ENCODE results near the gene CEP250. TPM values are rescaled to one million over a fixed set of nuclear protein-coding genes. Genes with fewer than 3 reads are reported as not detected.
A peak's percentile ranks its signal among the peaks of the same experiment; 100 is the strongest.

The CEP250 gene
- total RNA-seq, 1 donor from 2014 or later, result 58.5 TPM

DNA sequence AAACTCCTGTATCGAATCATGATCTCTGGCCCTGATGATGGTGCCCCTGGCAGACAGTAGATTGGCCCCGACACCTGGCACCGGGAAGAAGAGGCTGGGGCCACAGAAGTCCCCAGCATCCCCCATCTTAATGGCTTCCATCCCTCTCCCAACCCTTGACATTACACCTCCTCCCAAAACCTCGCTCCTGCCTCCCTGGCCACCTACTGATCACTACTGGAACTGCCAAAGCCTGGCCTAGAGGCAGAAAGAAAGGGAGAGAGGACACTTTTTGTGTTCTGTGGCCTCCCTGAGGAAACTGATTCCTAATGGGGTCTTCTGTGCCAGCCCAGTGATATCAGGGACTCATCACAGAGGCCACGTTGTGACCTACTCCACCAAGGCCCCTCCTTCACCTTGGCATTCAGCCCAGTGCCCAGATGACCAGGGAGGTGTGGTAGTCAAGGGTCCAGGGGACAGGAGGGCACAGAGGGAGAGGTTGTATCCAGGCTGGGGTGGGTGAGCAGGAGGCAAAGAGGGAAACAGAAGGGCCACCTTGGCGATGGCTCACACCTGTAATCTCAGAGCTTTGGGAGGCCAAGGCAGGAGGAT is 68.0 kb downstream of the CEP250 start:
- no peak for DNase-seq (ENCODE audit: extremely low spot score, unreplicated experiment)
- H3K9me3 Mint-ChIP-seq (ENCODE audit: unreplicated experiment), result no peaks in the 10 kb centered on the region
- no peak overlapping the region for H3K27ac Mint-ChIP-seq (ENCODE audit: unreplicated experiment)

DNA sequence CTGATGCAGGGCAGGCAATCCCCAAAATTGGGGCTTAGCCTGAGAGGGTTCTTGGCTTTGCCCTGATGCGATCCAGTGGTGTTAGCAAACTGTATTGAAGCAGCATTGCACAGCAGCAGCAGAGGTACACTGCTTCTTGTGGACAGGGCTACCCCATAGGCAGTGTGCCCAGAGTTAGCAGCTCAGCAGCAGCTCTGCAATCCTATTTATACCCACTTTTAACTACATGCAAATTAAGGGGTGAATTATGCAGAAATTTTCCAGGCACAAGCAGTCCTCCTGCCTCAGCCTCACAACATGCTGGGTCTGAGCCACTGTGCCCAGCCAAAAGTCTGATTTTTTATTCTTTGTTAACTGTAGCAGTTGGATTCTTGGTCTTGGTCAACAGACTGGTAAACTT is 70.2 kb downstream of the CEP250 start:
- Mint-ChIP-seq H3K4me3 (ENCODE audit: unreplicated experiment) (no peak overlapping the region), H3K9me3 (ENCODE audit: unreplicated experiment) (no peaks in the 10 kb centered on the region), H3K27ac (ENCODE audit: unreplicated experiment) (no peak overlapping the region), H3K27me3 (ENCODE audit: unreplicated experiment) (no peaks in the 10 kb centered on the region), H3K4me1 (ENCODE audit: unreplicated experiment) (no peaks in the 10 kb centered on the region), H3K36me3 (ENCODE audit: unreplicated experiment) (no peaks in the 10 kb centered on the region)
- DNase-seq (ENCODE audit: extremely low spot score, unreplicated experiment), result no peak
- TF ChIP-seq, protein P1, sequence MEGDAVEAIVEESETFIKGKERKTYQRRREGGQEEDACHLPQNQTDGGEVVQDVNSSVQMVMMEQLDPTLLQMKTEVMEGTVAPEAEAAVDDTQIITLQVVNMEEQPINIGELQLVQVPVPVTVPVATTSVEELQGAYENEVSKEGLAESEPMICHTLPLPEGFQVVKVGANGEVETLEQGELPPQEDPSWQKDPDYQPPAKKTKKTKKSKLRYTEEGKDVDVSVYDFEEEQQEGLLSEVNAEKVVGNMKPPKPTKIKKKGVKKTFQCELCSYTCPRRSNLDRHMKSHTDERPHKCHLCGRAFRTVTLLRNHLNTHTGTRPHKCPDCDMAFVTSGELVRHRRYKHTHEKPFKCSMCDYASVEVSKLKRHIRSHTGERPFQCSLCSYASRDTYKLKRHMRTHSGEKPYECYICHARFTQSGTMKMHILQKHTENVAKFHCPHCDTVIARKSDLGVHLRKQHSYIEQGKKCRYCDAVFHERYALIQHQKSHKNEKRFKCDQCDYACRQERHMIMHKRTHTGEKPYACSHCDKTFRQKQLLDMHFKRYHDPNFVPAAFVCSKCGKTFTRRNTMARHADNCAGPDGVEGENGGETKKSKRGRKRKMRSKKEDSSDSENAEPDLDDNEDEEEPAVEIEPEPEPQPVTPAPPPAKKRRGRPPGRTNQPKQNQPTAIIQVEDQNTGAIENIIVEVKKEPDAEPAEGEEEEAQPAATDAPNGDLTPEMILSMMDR (IDR thresholded peaks at IDR 0.05), result no peak

More for the DNA sequence above, 68.0 kb downstream of the CEP250 start:
- H3K4me3 Mint-ChIP-seq (ENCODE audit: unreplicated experiment), result no peak overlapping the region
- H3K4me1 Mint-ChIP-seq (ENCODE audit: unreplicated experiment), result no peaks in the 10 kb centered on the region
- TF ChIP-seq, protein P1 (IDR thresholded peaks at IDR 0.05), result peak; percentile 41
- no peaks in the 10 kb centered on the region for H3K36me3 Mint-ChIP-seq (ENCODE audit: unreplicated experiment)
- H3K27me3 Mint-ChIP-seq (ENCODE audit: unreplicated experiment), result no peaks in the 10 kb centered on the region

DNA sequence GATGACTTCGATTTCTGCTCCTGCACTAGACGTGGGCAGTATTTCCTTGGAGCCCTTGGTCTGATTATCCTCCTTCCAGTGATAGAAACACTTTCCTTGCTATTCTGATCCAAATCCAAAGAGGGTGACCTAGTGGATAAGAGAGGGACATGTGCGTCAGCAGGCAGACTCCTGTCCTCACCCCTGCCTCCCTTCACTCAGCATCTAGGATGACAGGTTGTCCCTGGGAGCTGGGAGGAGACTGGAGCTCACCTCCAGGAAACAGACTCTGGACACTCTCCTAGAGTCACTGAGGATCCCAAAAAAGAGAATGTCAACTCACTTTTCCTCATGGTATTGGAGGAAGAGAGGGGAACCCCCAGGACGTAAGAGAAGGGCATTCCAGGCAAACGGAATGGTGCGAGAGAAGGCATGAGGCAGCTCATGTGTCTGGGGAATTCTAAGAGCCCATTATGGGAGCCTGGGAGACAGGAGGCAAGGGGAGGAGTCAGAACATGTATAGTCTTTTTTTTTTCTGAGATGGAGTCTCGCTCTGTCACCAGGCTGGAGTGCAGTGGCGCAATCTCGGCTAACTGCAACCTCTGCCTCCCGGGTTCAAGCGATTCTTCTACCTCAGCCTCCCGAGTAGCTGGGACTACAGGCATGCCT is 71.8 kb downstream of the CEP250 start:
- Mint-ChIP-seq H3K27me3 (ENCODE audit: unreplicated experiment) (no peaks in the 10 kb centered on the region), H3K9me3 (ENCODE audit: unreplicated experiment) (no peaks in the 10 kb centered on the region), H3K27ac (ENCODE audit: unreplicated experiment) (no peak overlapping the region), H3K4me3 (ENCODE audit: unreplicated experiment) (no peak overlapping the region), H3K4me1 (ENCODE audit: unreplicated experiment) (no peaks in the 10 kb centered on the region), H3K36me3 (ENCODE audit: unreplicated experiment) (no peaks in the 10 kb centered on the region)
- DNase-seq (ENCODE audit: extremely low spot score, unreplicated experiment), result no peak
- TF ChIP-seq, protein P1 (IDR thresholded peaks at IDR 0.05), result no peak

DNA sequence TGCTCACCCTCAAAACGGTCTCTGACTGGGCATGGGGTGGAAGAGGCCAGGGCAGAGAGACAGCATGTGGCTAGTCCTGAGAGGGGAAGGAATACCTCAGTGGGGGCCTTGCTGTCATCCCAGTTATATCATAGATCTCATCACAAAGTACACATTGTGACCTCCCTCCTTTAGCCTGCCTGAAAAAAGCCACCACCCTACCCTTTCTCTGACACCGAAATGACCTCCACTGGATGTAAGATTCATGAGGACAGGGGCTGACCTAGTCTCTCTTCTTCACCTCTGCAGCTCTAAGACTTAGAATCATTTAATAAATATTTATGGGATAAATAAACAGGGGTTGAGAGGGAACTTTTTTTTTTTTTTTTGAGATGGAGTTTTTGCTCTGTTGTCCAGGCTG is 74.2 kb downstream of the CEP250 start, which contains the start of gene C20orf173:
C20orf173 (minus strand) TSS at position 101 of the 400 bp plus-strand sequence. CDS start 279 bp downstream, outside the sequence.
- Mint-ChIP-seq H3K36me3 (ENCODE audit: unreplicated experiment) (no peaks in the 10 kb centered on the region), H3K4me1 (ENCODE audit: unreplicated experiment) (no peaks in the 10 kb centered on the region), H3K27ac (ENCODE audit: unreplicated experiment) (no peak within 1 kb of the TSS), H3K4me3 (ENCODE audit: unreplicated experiment) (no peak within 1 kb of the TSS), H3K9me3 (ENCODE audit: unreplicated experiment) (no peaks in the 10 kb centered on the region), H3K27me3 (ENCODE audit: unreplicated experiment) (no peaks in the 10 kb centered on the region)
- TF ChIP-seq, protein P1 (IDR thresholded peaks at IDR 0.05), result no peak
- no peak for DNase-seq (ENCODE audit: extremely low spot score, unreplicated experiment)

DNA sequence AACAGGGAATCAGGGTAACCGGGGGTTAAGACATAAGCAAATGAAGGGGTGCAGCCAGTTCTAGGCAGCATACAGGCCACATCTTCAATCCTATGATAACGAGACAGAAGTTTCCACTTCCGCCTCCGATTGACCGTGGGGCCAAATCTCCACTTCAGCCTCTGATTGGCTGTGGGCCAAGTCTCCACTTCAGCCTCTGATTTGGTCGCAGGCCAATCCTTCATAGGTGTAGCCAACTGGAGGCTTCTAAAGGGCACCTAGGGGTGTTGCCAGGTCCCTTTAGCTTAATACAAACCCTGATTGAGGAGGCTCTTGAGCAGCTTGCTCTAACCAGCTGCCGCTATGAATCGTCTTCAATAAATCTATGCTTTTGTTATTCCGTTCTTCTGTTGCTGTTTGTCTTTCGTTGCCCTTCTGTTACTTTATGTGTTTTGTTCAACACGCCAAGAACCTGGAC is 84.4 kb downstream of the CEP250 start:
- TF ChIP-seq, protein P1 (IDR thresholded peaks at IDR 0.05), result no peak
- no peaks in the 10 kb centered on the region for H3K9me3 Mint-ChIP-seq (ENCODE audit: unreplicated experiment)
- no peak overlapping the region for H3K4me3 Mint-ChIP-seq (ENCODE audit: unreplicated experiment)
- no peak for DNase-seq (ENCODE audit: extremely low spot score, unreplicated experiment)
- peaks cover 3% of the 10 kb centered on the region for H3K27me3 Mint-ChIP-seq (ENCODE audit: unreplicated experiment)
- H3K27ac Mint-ChIP-seq (ENCODE audit: unreplicated experiment), result no peak overlapping the region
- H3K36me3 Mint-ChIP-seq (ENCODE audit: unreplicated experiment), result peaks cover 6% of the 10 kb centered on the region
- peaks cover 18% of the 10 kb centered on the region for H3K4me1 Mint-ChIP-seq (ENCODE audit: unreplicated experiment)

Data from osteocyte (in vitro differentiated cells).